Hematopoietic multipotent progenitor cell treated with erythropoietin and hydrocortisone succinate and interleukin-3 and kit ligand, for 4 days (in vitro differentiated cells): ENCODE results near the gene SCAF8.
"Not testable (repeated sequence)": the region's sequence is repeated elsewhere in the genome, so short reads cannot be mapped to it uniquely, and the experiment has no call there.

Source experiments
- DNase-seq: peaks from one replicate; pipeline ENCODE4 v3.0.0-alpha.2; 2015

The SCAF8 gene

GRCh38 chr6:154733626-154734382 is 588 bp downstream of the SCAF8 start:
- DNase-seq, result peak; percentile 98

- DNase-seq, result peak; percentile 30
These were observed 3.5 kb downstream of the SCAF8 start for GRCh38 chr6:154736618-154737259.

- no peak for DNase-seq
These were observed 4.2 kb downstream of the SCAF8 start for GRCh38 chr6:154737424-154737823.

GRCh38 chr6:154738551-154738961 is 5.3 kb downstream of the SCAF8 start:
- peak; percentile 26 for DNase-seq

GRCh38 chr6:154740658-154741057 is 7.4 kb downstream of the SCAF8 start:
- no peak for DNase-seq

GRCh38 chr6:154742891-154743290 is 9.7 kb downstream of the SCAF8 start:
- no peak for DNase-seq

- DNase-seq, result not testable (repeated sequence)
These were observed 11.0 kb downstream of the SCAF8 start for GRCh38 chr6:154744029-154744745.

- DNase-seq, result no peak
These were observed 12.0 kb downstream of the SCAF8 start for GRCh38 chr6:154745243-154745642.

- DNase-seq, result no peak
These were observed 16.1 kb downstream of the SCAF8 start for GRCh38 chr6:154749341-154749740.

- peak; percentile 55 for DNase-seq
These were observed 18.0 kb downstream of the SCAF8 start for GRCh38 chr6:154751011-154751800.

- peak; percentile 52 for DNase-seq
These were observed 18.8 kb downstream of the SCAF8 start for GRCh38 chr6:154752022-154752421.

- peak; percentile 47 for DNase-seq
These were observed 20.9 kb downstream of the SCAF8 start for GRCh38 chr6:154754152-154754551.

GRCh38 chr6:154757352-154758050 is 24.3 kb downstream of the SCAF8 start:
- no peak for DNase-seq

GRCh38 chr6:154758125-154758524 is 24.9 kb downstream of the SCAF8 start:
- DNase-seq, result no peak

- DNase-seq, result no peak
These were observed 30.4 kb downstream of the SCAF8 start for GRCh38 chr6:154763650-154764049.

- no peak for DNase-seq
These were observed 32.1 kb downstream of the SCAF8 start for GRCh38 chr6:154765273-154765672.

GRCh38 chr6:154766288-154766687 is 33.1 kb downstream of the SCAF8 start:
- no peak for DNase-seq

- peak; percentile 67 for DNase-seq
These were observed 33.9 kb downstream of the SCAF8 start for GRCh38 chr6:154767003-154767723.

- no peak for DNase-seq
These were observed 35.1 kb downstream of the SCAF8 start for GRCh38 chr6:154768280-154768679.

GRCh38 chr6:154773610-154774089 is 40.4 kb downstream of the SCAF8 start:
- DNase-seq, result no peak

- DNase-seq, result not testable (repeated sequence)
These were observed 45.9 kb downstream of the SCAF8 start for GRCh38 chr6:154779157-154779556.
